WERI-Rb-1 (cell line): ENCODE results near the gene ACADVL.

ENCODE experiments used
- DNase-seq: peaks from one replicate; pipeline ENCODE4 v3.0.0-alpha.2; 2020
- H3K27ac ChIP-seq: fragments of 250-450 bp; sonication (Bioruptor Pico); 2 replicates; pipeline ENCODE4 v1.5.1; 2020; ENCODE audit warnings: mild to moderate bottlenecking, moderate library complexity
- H3K27me3 ChIP-seq: fragments of 250-450 bp; sonication (Bioruptor Pico); 2 replicates; pipeline ENCODE4 v1.5.1; 2021; ENCODE audit warnings: mild to moderate bottlenecking, low read depth, moderate library complexity; ENCODE audit not compliant: insufficient read depth, severe bottlenecking
- H3K36me3 ChIP-seq: fragments of 250-450 bp; sonication (Bioruptor Pico); 2 replicates; pipeline ENCODE4 v1.5.1; 2020; ENCODE audit warnings: mild to moderate bottlenecking, moderate library complexity
- H3K4me3 ChIP-seq: 2 replicates; pipeline ENCODE4 v1.5.1; 2011; ENCODE audit warnings: low read depth, mild to moderate bottlenecking, control low read depth, low read length
- H3K9me3 ChIP-seq: fragments of 250-450 bp; sonication (Bioruptor Pico); 2 replicates; pipeline ENCODE4 v1.5.1; 2021; ENCODE audit warnings: mild to moderate bottlenecking, moderate library complexity; ENCODE audit not compliant: severe bottlenecking
- CTCF ChIP-seq: IDR thresholded peaks from 2 replicates; pipeline ENCODE4 v1.5.1; 2011; ENCODE audit warnings: low read depth, mild to moderate bottlenecking, control low read depth, inconsistent platforms, low read length

Gene ACADVL

GRCh38 chr17:7260151-7260550, 40.4 kb downstream of the ACADVL start:
- H3K36me3 ChIP-seq = peaks cover 46% of the 10 kb centered on the region
- H3K27ac ChIP-seq = peak overlapping the region; percentile 71
- DNase-seq = no peak
- H3K4me3 ChIP-seq = no peak overlapping the region
- no peaks in the 10 kb centered on the region for H3K9me3 ChIP-seq
- H3K27me3 ChIP-seq = no peaks in the 10 kb centered on the region
- no peak for TF ChIP-seq CTCF

- peak; percentile 70 for DNase-seq
- Histone ChIP-seq H3K4me3 (peak overlapping the region; percentile 56), H3K9me3 (no peaks in the 10 kb centered on the region), H3K27ac (peak overlapping the region; percentile 71), H3K36me3 (peaks cover 39% of the 10 kb centered on the region), H3K27me3 (no peaks in the 10 kb centered on the region)
- TF ChIP-seq CTCF = no peak
Observed at GRCh38 chr17:7260651-7261378, 41.1 kb downstream of the ACADVL start.

DNA sequence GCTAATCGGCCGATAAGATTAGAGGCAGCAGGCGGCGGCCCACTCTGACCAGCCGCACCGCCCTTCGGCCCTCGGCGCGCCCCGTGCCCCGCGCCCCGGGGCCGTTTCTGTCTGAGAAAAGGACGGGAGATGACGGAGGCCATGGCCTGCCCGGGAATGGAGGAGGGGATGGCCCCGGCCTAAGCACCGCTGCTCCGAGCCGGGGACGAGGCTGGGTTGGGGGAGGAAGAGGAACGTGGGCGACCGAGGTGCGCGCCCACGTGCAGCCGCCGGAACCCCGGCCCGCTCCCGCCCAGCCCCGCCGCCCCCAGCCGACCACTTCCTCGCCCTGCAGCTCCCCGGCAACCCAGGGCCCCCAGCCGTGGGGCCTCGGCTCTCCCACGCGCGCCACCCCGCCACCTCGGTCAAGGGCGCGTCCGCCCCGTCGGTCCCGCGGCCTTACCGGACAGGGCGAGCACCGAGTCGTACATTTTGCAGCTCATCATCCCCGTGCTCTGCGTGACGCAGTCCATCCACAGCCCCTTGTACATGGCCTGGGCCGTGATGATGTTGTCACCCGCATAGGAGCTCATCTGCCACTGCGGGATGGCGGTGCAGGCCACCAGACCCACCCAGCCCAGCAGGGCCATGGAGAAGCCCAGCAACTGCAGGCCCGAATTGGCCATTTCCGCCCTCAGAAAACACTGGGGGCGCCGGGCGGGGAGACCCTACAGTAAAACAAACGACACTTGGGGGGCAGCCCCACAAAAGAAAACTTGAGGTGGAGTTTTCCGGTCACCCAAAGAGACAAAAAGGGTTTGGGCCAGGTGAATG, 41.8 kb downstream of the ACADVL start:
- peak overlapping the region; percentile 71 for H3K27ac ChIP-seq
- H3K4me3 ChIP-seq = peak overlapping the region; percentile 56
- no peak for DNase-seq
- H3K9me3 ChIP-seq = no peaks in the 10 kb centered on the region
- H3K36me3 ChIP-seq = peaks cover 31% of the 10 kb centered on the region
- TF ChIP-seq CTCF = no peak
- H3K27me3 ChIP-seq = no peaks in the 10 kb centered on the region

- Histone ChIP-seq H3K9me3 (no peaks in the 10 kb centered on the region), H3K4me3 (peak within 1 kb of the TSS; percentile 56), H3K36me3 (peaks cover 24% of the 10 kb centered on the region), H3K27ac (peak within 1 kb of the TSS; percentile 71), H3K27me3 (no peaks in the 10 kb centered on the region)
- no peak for TF ChIP-seq CTCF
- DNase-seq = no peak
Observed at GRCh38 chr17:7262192-7262934, 42.6 kb downstream of the ACADVL start, which contains the start of gene CLDN7. Gene CLDN7 (minus strand): TSS chr17:7262478. CDS start chr17:7262043, 435 bp downstream.

- H3K27ac ChIP-seq = peak overlapping the region; percentile 42
- no peak overlapping the region for H3K4me3 ChIP-seq
- DNase-seq = peak; percentile 57
Observed at GRCh38 chr17:7262935-7263800, 43.4 kb downstream of the ACADVL start.

More at GRCh38 chr17:7262935-7263800, 43.4 kb downstream of the ACADVL start:
- Histone ChIP-seq H3K36me3 (peaks cover 15% of the 10 kb centered on the region), H3K9me3 (no peaks in the 10 kb centered on the region), H3K27me3 (no peaks in the 10 kb centered on the region)
- TF ChIP-seq CTCF = no peak
